Measurements from ENCODE around the gene MINDY4.

DNA sequence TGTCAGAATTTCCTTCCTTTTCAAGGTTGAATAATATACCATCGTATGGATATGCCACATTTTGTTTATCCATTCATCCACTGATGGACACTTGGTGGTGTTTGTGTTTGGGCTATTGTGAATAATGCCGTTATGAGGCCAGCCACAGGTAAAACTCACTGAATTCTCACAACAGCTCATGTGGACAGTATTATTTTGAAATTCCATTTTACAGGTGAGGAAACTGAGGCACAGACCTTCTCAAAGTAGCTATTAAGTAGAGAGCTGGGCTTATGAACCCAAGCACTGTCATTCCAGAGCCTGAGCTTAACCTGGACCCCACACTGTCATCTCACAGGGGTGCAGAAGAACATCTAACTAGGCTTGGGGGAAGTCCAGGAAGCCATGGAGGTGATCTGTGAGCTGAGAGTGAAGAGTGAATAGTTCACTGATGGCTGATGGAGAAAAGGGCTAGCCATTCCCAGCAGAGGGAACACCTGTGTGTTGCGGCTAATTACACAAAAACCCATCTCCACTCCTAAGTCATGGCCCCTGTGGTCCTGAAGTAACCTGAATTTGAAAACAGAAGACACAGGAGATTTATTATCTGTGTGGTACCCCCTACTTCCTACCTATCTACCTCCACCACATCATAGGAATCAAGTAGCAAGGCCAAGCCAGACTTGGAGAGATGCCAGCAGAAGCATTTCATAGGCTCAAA lies 10.6 kb upstream of the MINDY4 start:
- TF ChIP-seq GATA2 (IDR thresholded peaks at IDR 0.05; ENCODE audit: low read depth, low read length) (no peak), GATA3 (IDR thresholded peaks at IDR 0.05; ENCODE audit: low read depth, low read length) (no peak)

Measured in SH-SY5Y (cell line).